ENCODE results near the gene RECQL5. TPM values are rescaled to one million over a fixed set of nuclear protein-coding genes. Genes with fewer than 3 reads are reported as not detected.
A peak's percentile ranks its signal among the peaks of the same experiment; 100 is the strongest.

The RECQL5 gene
- total and polyA plus RNA-seq, 7 experiments from 2014 or later, result 12.4 to 76.5 (median 43.5) TPM

DNA sequence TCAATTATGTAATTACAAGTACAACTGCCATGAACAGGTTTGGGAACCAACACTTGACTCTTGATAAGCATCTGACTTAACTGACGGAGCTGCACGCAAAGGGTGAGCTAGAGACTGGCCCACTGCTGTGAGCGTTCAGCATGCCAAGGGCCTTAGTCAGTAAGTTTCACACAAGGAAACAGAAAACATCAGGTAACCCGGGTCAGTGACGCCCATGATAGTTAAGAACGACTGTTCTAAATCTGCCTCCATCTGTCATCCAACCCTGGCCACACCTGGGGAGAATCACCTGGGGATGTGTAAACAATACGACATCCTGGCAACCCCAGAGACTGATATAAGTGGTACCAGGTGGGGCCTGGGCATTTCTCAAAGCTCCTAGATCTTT is 21.5 kb downstream of the RECQL5 start:
- no peaks in the 10 kb centered on the region for H3K27me3 Mint-ChIP-seq
- H3K36me3 ChIP-seq (ENCODE audit: control insufficient read depth in 2 of 3, insufficient read depth in 3 of 3, low read length in 3 of 3), result peaks cover 0 to 50% (median 6%) of the 10 kb centered on the region in 3 experiments
- H3K27ac Mint-ChIP-seq, result peak overlapping the region in 4 of 9 donors; percentile 12 to 82 (median 38)
- H3K27me3 ChIP-seq (ENCODE audit: control insufficient read depth in 2 of 2, insufficient read depth in 2 of 2, low read length in 2 of 2), result no peaks in the 10 kb centered on the region
- no peak overlapping the region for H3K4me3 ChIP-seq (ENCODE audit: low read length)
- ChIA-PET POLR2A (no interaction called here), CTCF (interaction anchor here (1.3 to 1.5 kb wide), 2 partner anchors 10 to 12 kb away, joined by 4 to 13 read pairs; partner anchors contain the start of gene SMIM5)
- intact Hi-C loops (cut with micrococcal nuclease), result no loop called here
- H3K4me1 Mint-ChIP-seq, result peaks cover 0 to 14% (median 6%) of the 10 kb centered on the region in 7 donors
- no peak overlapping the region for H3K27ac ChIP-seq (ENCODE audit: low read depth, low read length)
- H3K4me3 Mint-ChIP-seq, result no peak overlapping the region
- H3K9me3 Mint-ChIP-seq, result no peaks in the 10 kb centered on the region
- ATAC-seq, result no peak
- no peak for DNase-seq
- H3K36me3 Mint-ChIP-seq, result peaks cover 0 to 29% (median 5%) of the 10 kb centered on the region in 5 donors
- H3K4me1 ChIP-seq (ENCODE audit: control insufficient read depth in 2 of 2, insufficient read depth in 2 of 2, low read length in 2 of 2), result no peaks in the 10 kb centered on the region
- H3K9me3 ChIP-seq (ENCODE audit: control insufficient read depth in 2 of 3, low read length in 3 of 3), result no peaks in the 10 kb centered on the region

DNA sequence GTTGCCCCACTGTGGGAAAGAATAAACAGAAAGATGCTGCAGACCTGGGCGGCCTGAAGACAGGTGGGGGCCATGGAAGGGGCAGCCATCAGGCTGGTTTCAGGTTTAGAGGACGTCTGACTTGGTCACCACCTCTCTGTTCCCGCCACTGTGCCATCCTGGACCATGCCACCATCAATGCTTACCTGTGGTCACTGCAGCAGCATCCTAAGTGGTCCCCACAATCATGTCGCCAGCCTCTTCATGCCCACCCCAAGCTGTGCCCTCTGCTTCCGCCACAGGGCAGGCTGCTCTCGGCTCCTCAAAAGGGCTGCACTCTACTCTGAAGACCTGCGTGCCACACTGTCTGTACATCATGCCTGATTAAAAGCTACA is 23.3 kb downstream of the RECQL5 start:
- Mint-ChIP-seq H3K27me3 (no peaks in the 10 kb centered on the region), H3K9me3 (no peaks in the 10 kb centered on the region), H3K4me1 (peaks cover 0 to 14% (median 6%) of the 10 kb centered on the region in 7 donors), H3K4me3 (no peak overlapping the region), H3K27ac (no peak overlapping the region), H3K36me3 (peaks cover 0 to 11% (median 0%) of the 10 kb centered on the region in 5 donors)
- no peak for ATAC-seq
- no peak for DNase-seq
- ChIA-PET CTCF (no interaction called here), POLR2A (no interaction called here)
- H3K9me3 ChIP-seq (ENCODE audit: control insufficient read depth in 2 of 3, low read length in 3 of 3), result no peaks in the 10 kb centered on the region
- H3K27ac ChIP-seq (ENCODE audit: low read depth, low read length), result no peak overlapping the region
- H3K4me3 ChIP-seq (ENCODE audit: low read length), result no peak overlapping the region
- H3K36me3 ChIP-seq (ENCODE audit: control insufficient read depth in 2 of 3, insufficient read depth in 3 of 3, low read length in 3 of 3), result peaks cover 0 to 39% (median 6%) of the 10 kb centered on the region in 3 experiments
- no peaks in the 10 kb centered on the region for H3K27me3 ChIP-seq (ENCODE audit: control insufficient read depth in 2 of 2, insufficient read depth in 2 of 2, low read length in 2 of 2)
- H3K4me1 ChIP-seq (ENCODE audit: control insufficient read depth in 2 of 2, insufficient read depth in 2 of 2, low read length in 2 of 2), result no peaks in the 10 kb centered on the region
- intact Hi-C loops (cut with micrococcal nuclease), result no loop called here

DNA sequence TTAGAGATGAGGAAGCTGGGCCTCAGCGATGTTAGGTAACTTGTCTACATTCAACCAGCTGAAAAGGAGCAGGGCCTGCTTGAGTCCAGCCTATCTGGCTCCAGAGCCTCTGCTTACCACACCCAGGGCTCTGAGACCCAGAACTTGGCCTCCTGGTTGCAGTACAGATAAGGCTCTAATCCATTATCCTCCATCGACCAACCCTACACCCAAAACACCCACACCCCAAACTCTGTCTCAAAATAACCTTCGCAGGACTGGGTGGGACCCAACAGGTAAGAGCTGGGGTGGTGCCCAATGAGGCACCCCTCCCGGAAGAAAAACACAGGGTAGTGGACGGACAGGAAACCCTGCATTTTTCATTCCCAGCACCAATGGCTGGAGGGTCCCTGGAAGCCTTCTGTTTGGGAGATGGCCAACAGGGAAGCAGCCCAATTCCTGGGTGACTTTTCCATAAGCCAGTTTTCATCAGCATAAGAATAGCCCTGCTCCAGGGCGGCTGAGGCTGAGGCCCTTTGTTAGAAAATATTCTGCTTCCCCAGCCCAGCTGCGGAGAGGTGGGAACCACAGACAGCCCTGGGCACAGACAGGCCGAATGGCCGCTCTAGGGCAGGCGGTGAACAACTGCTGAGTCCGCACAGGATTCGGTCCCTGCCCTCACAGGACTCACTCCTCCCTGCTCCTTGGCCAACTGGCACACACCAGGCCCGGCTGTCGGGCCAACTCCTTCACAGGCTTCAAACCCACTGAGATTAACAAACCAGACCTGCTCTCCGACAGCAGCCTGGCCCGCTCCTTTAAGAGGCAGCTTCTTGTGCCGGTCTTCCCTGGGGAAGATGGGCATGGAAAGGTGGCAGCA is 23.9 kb downstream of the RECQL5 start:
- Histone ChIP-seq H3K4me1 (ENCODE audit: control insufficient read depth in 2 of 2, insufficient read depth in 2 of 2, low read length in 2 of 2) (no peaks in the 10 kb centered on the region), H3K27me3 (ENCODE audit: control insufficient read depth in 2 of 2, insufficient read depth in 2 of 2, low read length in 2 of 2) (no peaks in the 10 kb centered on the region), H3K27ac (ENCODE audit: low read depth, low read length) (no peak overlapping the region), H3K36me3 (ENCODE audit: control insufficient read depth in 2 of 3, insufficient read depth in 3 of 3, low read length in 3 of 3) (peaks cover 0 to 36% (median 6%) of the 10 kb centered on the region in 3 experiments), H3K4me3 (ENCODE audit: low read length) (no peak overlapping the region), H3K9me3 (ENCODE audit: control insufficient read depth in 2 of 3, low read length in 3 of 3) (no peaks in the 10 kb centered on the region)
- H3K36me3 Mint-ChIP-seq, result peaks cover 0 to 8% (median 0%) of the 10 kb centered on the region in 5 donors
- no peak overlapping the region for H3K27ac Mint-ChIP-seq
- ChIA-PET POLR2A (no interaction called here), CTCF (interaction anchor here (1.9 kb wide), 1 partner anchor 10 kb away, joined by 7 read pairs; no protein-coding TSS in a partner anchor)
- peaks cover 0 to 14% (median 6%) of the 10 kb centered on the region in 7 donors for H3K4me1 Mint-ChIP-seq
- H3K27me3 Mint-ChIP-seq, result no peaks in the 10 kb centered on the region
- DNase-seq, result no peak
- no peak for ATAC-seq
- H3K9me3 Mint-ChIP-seq, result no peaks in the 10 kb centered on the region
- intact Hi-C loops (cut with micrococcal nuclease), result no loop called here
- no peak overlapping the region for H3K4me3 Mint-ChIP-seq

GRCh38 chr17:75642182-75642783 is 24.7 kb downstream of the RECQL5 start:
- Histone ChIP-seq H3K4me1 (ENCODE audit: control insufficient read depth in 2 of 2, insufficient read depth in 2 of 2, low read length in 2 of 2) (no peaks in the 10 kb centered on the region), H3K36me3 (ENCODE audit: control insufficient read depth in 2 of 3, insufficient read depth in 3 of 3, low read length in 3 of 3) (peaks cover 0 to 30% (median 1%) of the 10 kb centered on the region in 3 experiments), H3K4me3 (ENCODE audit: low read length) (no peak overlapping the region), H3K27me3 (ENCODE audit: control insufficient read depth in 2 of 2, insufficient read depth in 2 of 2, low read length in 2 of 2) (no peaks in the 10 kb centered on the region), H3K27ac (ENCODE audit: low read depth, low read length) (no peak overlapping the region), H3K9me3 (ENCODE audit: control insufficient read depth in 2 of 3, low read length in 3 of 3) (no peaks in the 10 kb centered on the region)
- DNase-seq (no peak), ATAC-seq (no peak)
- peaks cover 0 to 3% (median 0%) of the 10 kb centered on the region in 5 donors for H3K36me3 Mint-ChIP-seq
- no peaks in the 10 kb centered on the region for H3K27me3 Mint-ChIP-seq
- H3K4me1 Mint-ChIP-seq, result peaks cover 0 to 14% (median 6%) of the 10 kb centered on the region in 7 donors
- ChIA-PET CTCF (interaction anchor here (0.6 to 1.9 kb wide), 3 partner anchors 10 to 116 kb away, joined by 3 to 7 read pairs (median 4); no protein-coding TSS in a partner anchor), POLR2A (no interaction called here)
- no peaks in the 10 kb centered on the region for H3K9me3 Mint-ChIP-seq
- H3K27ac Mint-ChIP-seq, result no peak overlapping the region
- no peak overlapping the region for H3K4me3 Mint-ChIP-seq
- intact Hi-C loops (cut with micrococcal nuclease), result no loop called here

DNA sequence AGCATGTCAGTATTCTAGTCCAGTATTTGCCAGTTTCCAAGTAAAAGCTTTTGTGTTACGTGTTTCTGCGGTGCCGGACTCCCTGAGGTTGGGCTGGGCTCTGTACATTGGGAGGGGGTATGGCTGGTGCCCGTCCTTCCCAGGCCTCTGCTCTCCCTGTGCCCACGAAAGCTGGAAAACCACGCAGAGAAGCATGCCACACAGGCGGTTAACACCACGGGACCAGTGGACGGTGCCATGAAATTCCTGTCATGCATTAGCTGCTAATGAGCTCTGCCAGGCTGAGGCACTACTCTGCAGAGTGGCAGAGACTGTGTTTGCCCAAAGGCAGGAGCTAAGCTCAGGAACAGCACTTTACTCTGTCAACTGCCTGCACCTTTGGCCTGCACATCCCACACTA is 25.6 kb downstream of the RECQL5 start:
- Mint-ChIP-seq H3K27me3 (no peaks in the 10 kb centered on the region), H3K4me1 (peaks cover 0 to 14% (median 4%) of the 10 kb centered on the region in 7 donors), H3K36me3 (peaks cover 0 to 3% (median 0%) of the 10 kb centered on the region in 5 donors), H3K4me3 (no peak overlapping the region), H3K9me3 (no peaks in the 10 kb centered on the region), H3K27ac (peak overlapping the region in 1 of 9 donors; percentile 18)
- no peak for DNase-seq
- Histone ChIP-seq H3K27me3 (ENCODE audit: control insufficient read depth in 2 of 2, insufficient read depth in 2 of 2, low read length in 2 of 2) (no peaks in the 10 kb centered on the region), H3K36me3 (ENCODE audit: control insufficient read depth in 2 of 3, insufficient read depth in 3 of 3, low read length in 3 of 3) (peaks cover 0 to 30% (median 0%) of the 10 kb centered on the region in 3 experiments), H3K4me3 (ENCODE audit: low read length) (no peak overlapping the region), H3K4me1 (ENCODE audit: control insufficient read depth in 2 of 2, insufficient read depth in 2 of 2, low read length in 2 of 2) (no peaks in the 10 kb centered on the region), H3K9me3 (ENCODE audit: control insufficient read depth in 2 of 3, low read length in 3 of 3) (no peaks in the 10 kb centered on the region), H3K27ac (ENCODE audit: low read depth, low read length) (no peak overlapping the region)
- ATAC-seq, result no peak
- intact Hi-C loops (cut with micrococcal nuclease), result no loop called here
- CTCF ChIA-PET, result interaction anchor here (1.3 to 1.9 kb wide), 2 partner anchors 9 to 106 kb away, joined by 3 to 7 read pairs; no protein-coding TSS in a partner anchor
- POLR2A ChIA-PET, result no interaction called here

DNA sequence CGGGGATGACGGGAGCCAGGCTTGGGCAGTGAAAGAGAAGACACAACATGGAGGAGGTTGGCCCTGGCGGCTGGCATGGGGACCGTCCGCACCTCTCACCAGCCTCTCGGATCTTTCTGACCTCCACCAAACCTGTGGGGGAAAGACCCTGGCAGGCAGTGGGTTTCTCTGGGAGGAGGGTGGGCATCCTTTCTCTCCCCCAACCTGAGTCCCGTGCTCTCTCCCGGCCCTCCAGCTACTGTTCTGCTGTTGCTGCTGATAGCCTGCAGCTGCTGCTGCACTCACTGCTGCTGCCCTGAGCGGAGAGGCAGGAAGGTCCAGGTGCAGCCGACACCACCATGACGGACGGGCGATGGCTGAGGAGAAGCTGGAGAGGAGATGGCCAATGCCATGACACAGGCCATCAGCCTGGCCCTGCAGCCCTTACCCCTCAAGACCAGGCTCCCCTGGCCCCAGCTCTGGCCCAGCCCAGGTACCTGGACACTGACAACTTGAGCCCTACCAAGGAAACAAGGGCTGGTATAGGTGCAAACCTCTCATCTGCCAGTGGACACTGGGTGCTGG is 26.3 kb downstream of the RECQL5 start:
- no peak for DNase-seq
- intact Hi-C loops (cut with micrococcal nuclease), result no loop called here
- no peaks in the 10 kb centered on the region for H3K9me3 Mint-ChIP-seq
- POLR2A ChIA-PET, result no interaction called here
- no peak overlapping the region for H3K27ac Mint-ChIP-seq
- no peak overlapping the region for H3K4me3 ChIP-seq (ENCODE audit: low read length)
- no peaks in the 10 kb centered on the region for H3K4me1 ChIP-seq (ENCODE audit: control insufficient read depth in 2 of 2, insufficient read depth in 2 of 2, low read length in 2 of 2)
- ATAC-seq, result no peak
- H3K4me3 Mint-ChIP-seq, result no peak overlapping the region
- CTCF ChIA-PET, result interaction anchor here (1.3 to 1.9 kb wide), 2 partner anchors 8 to 107 kb away, joined by 3 to 7 read pairs; no protein-coding TSS in a partner anchor
- no peaks in the 10 kb centered on the region for H3K27me3 ChIP-seq (ENCODE audit: control insufficient read depth in 2 of 2, insufficient read depth in 2 of 2, low read length in 2 of 2)
- H3K27ac ChIP-seq (ENCODE audit: low read depth, low read length), result no peak overlapping the region
- peaks cover 0 to 30% (median 0%) of the 10 kb centered on the region in 3 experiments for H3K36me3 ChIP-seq (ENCODE audit: control insufficient read depth in 2 of 3, insufficient read depth in 3 of 3, low read length in 3 of 3)
- H3K27me3 Mint-ChIP-seq, result no peaks in the 10 kb centered on the region
- peaks cover 0 to 7% (median 0%) of the 10 kb centered on the region in 7 donors for H3K4me1 Mint-ChIP-seq
- peaks cover 0 to 3% (median 0%) of the 10 kb centered on the region in 5 donors for H3K36me3 Mint-ChIP-seq
- H3K9me3 ChIP-seq (ENCODE audit: control insufficient read depth in 2 of 3, low read length in 3 of 3), result no peaks in the 10 kb centered on the region

Data from naive thymus-derived CD4-positive, alpha-beta T cell (primary cell).